Kidney epithelial cell (primary cell): ENCODE results near the gene ABL1. TPM values are rescaled to one million over a fixed set of nuclear protein-coding genes. Genes with fewer than 3 reads are reported as not detected.

ENCODE experiments used
- DNase-seq: peaks from one replicate; pipeline ENCODE4 v3.0.0-alpha.2; 2010; ENCODE audit warnings: low read depth
- H3K27me3 ChIP-seq: 2 replicates; pipeline ENCODE4 v1.6.0; 2011; ENCODE audit warnings: low read length; ENCODE audit not compliant: control insufficient read depth, insufficient read depth
- H3K36me3 ChIP-seq: 2 replicates; pipeline ENCODE4 v1.5.1; 2011; ENCODE audit warnings: low read length; ENCODE audit not compliant: control insufficient read depth, insufficient read depth
- H3K4me3 ChIP-seq: 2 replicates; pipeline ENCODE4 v1.5.1; 2011; ENCODE audit warnings: low read depth, mild to moderate bottlenecking, control low read depth, low read length
- total RNA-seq: library from RNA; depleted of rRNA; stranded (reverse); fragments of >200 nt; gene quantifications from 2 replicates; pipeline ENCODE4 v1.2.3, GENCODE V29; 2015
- TF ChIP-seq, protein P1 (sequence below): IDR thresholded peaks from 2 replicates; pipeline ENCODE4 v1.5.1; 2011; ENCODE audit warnings: mild to moderate bottlenecking, moderate library complexity, low read length, control low read depth, inconsistent platforms; ENCODE audit not compliant: insufficient read depth, poor library complexity, severe bottlenecking

The ABL1 gene
- total RNA-seq, 1 donor from 2014 or later = 83.7 TPM

DNA sequence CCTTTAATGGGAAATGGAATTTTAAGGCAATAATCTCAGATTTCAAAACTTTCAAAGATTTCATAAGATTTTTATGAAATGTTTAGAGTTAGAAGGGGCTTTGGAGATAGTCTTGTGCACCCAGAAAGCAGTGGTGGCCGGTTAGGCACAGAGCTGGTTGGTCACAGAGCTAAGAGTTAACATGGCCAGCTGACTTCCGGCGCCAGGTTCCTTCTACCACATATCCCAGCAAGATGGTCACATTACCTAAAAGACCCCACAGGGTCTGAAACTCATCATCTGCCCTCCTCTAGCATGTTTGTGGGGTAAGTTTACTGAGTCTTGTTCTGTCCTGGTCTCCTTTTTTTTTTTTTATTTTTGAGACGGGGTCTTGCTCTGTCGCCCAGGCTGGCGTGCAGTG lies 42.2 kb downstream of the ABL1 start:
- Histone ChIP-seq H3K4me3 (no peak overlapping the region), H3K36me3 (peaks cover 3% of the 10 kb centered on the region), H3K27me3 (no peaks in the 10 kb centered on the region)
- DNase-seq = no peak
- TF ChIP-seq, protein P1, sequence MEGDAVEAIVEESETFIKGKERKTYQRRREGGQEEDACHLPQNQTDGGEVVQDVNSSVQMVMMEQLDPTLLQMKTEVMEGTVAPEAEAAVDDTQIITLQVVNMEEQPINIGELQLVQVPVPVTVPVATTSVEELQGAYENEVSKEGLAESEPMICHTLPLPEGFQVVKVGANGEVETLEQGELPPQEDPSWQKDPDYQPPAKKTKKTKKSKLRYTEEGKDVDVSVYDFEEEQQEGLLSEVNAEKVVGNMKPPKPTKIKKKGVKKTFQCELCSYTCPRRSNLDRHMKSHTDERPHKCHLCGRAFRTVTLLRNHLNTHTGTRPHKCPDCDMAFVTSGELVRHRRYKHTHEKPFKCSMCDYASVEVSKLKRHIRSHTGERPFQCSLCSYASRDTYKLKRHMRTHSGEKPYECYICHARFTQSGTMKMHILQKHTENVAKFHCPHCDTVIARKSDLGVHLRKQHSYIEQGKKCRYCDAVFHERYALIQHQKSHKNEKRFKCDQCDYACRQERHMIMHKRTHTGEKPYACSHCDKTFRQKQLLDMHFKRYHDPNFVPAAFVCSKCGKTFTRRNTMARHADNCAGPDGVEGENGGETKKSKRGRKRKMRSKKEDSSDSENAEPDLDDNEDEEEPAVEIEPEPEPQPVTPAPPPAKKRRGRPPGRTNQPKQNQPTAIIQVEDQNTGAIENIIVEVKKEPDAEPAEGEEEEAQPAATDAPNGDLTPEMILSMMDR = no peak

GRCh38 chr9:130878295-130878694 lies 43.2 kb downstream of the ABL1 start:
- DNase-seq = no peak
- TF ChIP-seq, protein P1 = no peak
- no peaks in the 10 kb centered on the region for H3K27me3 ChIP-seq
- peaks cover 2% of the 10 kb centered on the region for H3K36me3 ChIP-seq
- H3K4me3 ChIP-seq = no peak overlapping the region

- Histone ChIP-seq H3K27me3 (no peaks in the 10 kb centered on the region), H3K36me3 (no peaks in the 10 kb centered on the region), H3K4me3 (no peak overlapping the region)
- DNase-seq = no peak
- TF ChIP-seq, protein P1 = no peak
Observed at GRCh38 chr9:130879863-130880411, 44.9 kb downstream of the ABL1 start.

GRCh38 chr9:130880599-130881220 lies 45.7 kb downstream of the ABL1 start:
- Histone ChIP-seq H3K27me3 (no peaks in the 10 kb centered on the region), H3K36me3 (no peaks in the 10 kb centered on the region), H3K4me3 (no peak overlapping the region)
- no peak for DNase-seq
- TF ChIP-seq, protein P1 = no peak

GRCh38 chr9:130881516-130881915 lies 46.5 kb downstream of the ABL1 start:
- H3K27me3 ChIP-seq = no peaks in the 10 kb centered on the region
- H3K4me3 ChIP-seq = no peak overlapping the region
- peaks cover 3% of the 10 kb centered on the region for H3K36me3 ChIP-seq
- DNase-seq = no peak
- TF ChIP-seq, protein P1 = no peak
